ENCODE measurements around the gene TTPAL. TPM values are rescaled to one million over a fixed set of nuclear protein-coding genes. Genes with fewer than 3 reads are reported as not detected.

TTPAL gene
- total RNA-seq, 1 donor from 2014 or later, result 25.2 TPM

GRCh38 chr20:44526129-44526528 is 50.5 kb downstream of the TTPAL start:
- no peak for TF ChIP-seq CTCF (IDR thresholded peaks at IDR 0.05; ENCODE audit: unreplicated experiment)
- DNase-seq (ENCODE audit: low spot score, unreplicated experiment), result no peak
- Mint-ChIP-seq H3K4me1 (ENCODE audit: low read depth) (peaks cover 35% of the 10 kb centered on the region), H3K4me3 (ENCODE audit: low read depth) (no peak overlapping the region), H3K27ac (no peak overlapping the region), H3K36me3 (ENCODE audit: insufficient read depth) (no peaks in the 10 kb centered on the region), H3K9me3 (ENCODE audit: low read depth) (no peaks in the 10 kb centered on the region), H3K27me3 (no peaks in the 10 kb centered on the region)

GRCh38 chr20:44527716-44528199 is 52.1 kb downstream of the TTPAL start:
- Mint-ChIP-seq H3K4me3 (ENCODE audit: low read depth) (no peak overlapping the region), H3K4me1 (ENCODE audit: low read depth) (peaks cover 30% of the 10 kb centered on the region), H3K36me3 (ENCODE audit: insufficient read depth) (no peaks in the 10 kb centered on the region), H3K27me3 (no peaks in the 10 kb centered on the region), H3K9me3 (ENCODE audit: low read depth) (no peaks in the 10 kb centered on the region), H3K27ac (peak overlapping the region; percentile 44)
- no peak for DNase-seq (ENCODE audit: low spot score, unreplicated experiment)
- TF ChIP-seq CTCF (IDR thresholded peaks at IDR 0.05; ENCODE audit: unreplicated experiment), result no peak

- DNase-seq (ENCODE audit: low spot score, unreplicated experiment), result no peak
- Mint-ChIP-seq H3K27ac (no peak overlapping the region), H3K36me3 (ENCODE audit: insufficient read depth) (no peaks in the 10 kb centered on the region), H3K4me3 (ENCODE audit: low read depth) (no peak overlapping the region), H3K4me1 (ENCODE audit: low read depth) (peaks cover 25% of the 10 kb centered on the region), H3K9me3 (ENCODE audit: low read depth) (no peaks in the 10 kb centered on the region), H3K27me3 (no peaks in the 10 kb centered on the region)
- TF ChIP-seq CTCF (IDR thresholded peaks at IDR 0.05; ENCODE audit: unreplicated experiment), result no peak
Observed at GRCh38 chr20:44528309-44528708, 52.6 kb downstream of the TTPAL start.

GRCh38 chr20:44532259-44532980 is 56.7 kb downstream of the TTPAL start:
- no peak for TF ChIP-seq CTCF (IDR thresholded peaks at IDR 0.05; ENCODE audit: unreplicated experiment)
- H3K36me3 Mint-ChIP-seq (ENCODE audit: insufficient read depth), result no peaks in the 10 kb centered on the region
- H3K4me1 Mint-ChIP-seq (ENCODE audit: low read depth), result peaks cover 3% of the 10 kb centered on the region
- no peak overlapping the region for H3K4me3 Mint-ChIP-seq (ENCODE audit: low read depth)
- no peaks in the 10 kb centered on the region for H3K9me3 Mint-ChIP-seq (ENCODE audit: low read depth)
- H3K27ac Mint-ChIP-seq, result no peak overlapping the region
- DNase-seq (ENCODE audit: low spot score, unreplicated experiment), result no peak
- no peaks in the 10 kb centered on the region for H3K27me3 Mint-ChIP-seq

- Mint-ChIP-seq H3K36me3 (ENCODE audit: insufficient read depth) (no peaks in the 10 kb centered on the region), H3K4me3 (ENCODE audit: low read depth) (no peak overlapping the region), H3K27ac (no peak overlapping the region), H3K4me1 (ENCODE audit: low read depth) (peaks cover 3% of the 10 kb centered on the region), H3K27me3 (no peaks in the 10 kb centered on the region), H3K9me3 (ENCODE audit: low read depth) (no peaks in the 10 kb centered on the region)
- DNase-seq (ENCODE audit: low spot score, unreplicated experiment), result no peak
- TF ChIP-seq CTCF (IDR thresholded peaks at IDR 0.05; ENCODE audit: unreplicated experiment), result no peak
Observed at GRCh38 chr20:44532981-44533331, 57.3 kb downstream of the TTPAL start.

All from progenitor cell of endocrine pancreas (in vitro differentiated cells).